ENCODE results near the gene ARHGAP32. TPM values are rescaled to one million over a fixed set of nuclear protein-coding genes. Genes with fewer than 3 reads are reported as not detected.

ARHGAP32 gene
- total and polyA plus RNA-seq, 7 experiments from 2014 or later = 2.3 to 10.5 (median 4.9) TPM

Other genes with a start within 250 kb of the ARHGAP32 start
- gene TP53AIP1, start 249.5 kb downstream of the ARHGAP32 start, total RNA-seq = not detected
- not detected for gene TP53AIP1, start 249.5 kb downstream of the ARHGAP32 start, polyA plus RNA-seq
- gene BARX2, start 183.5 kb upstream of the ARHGAP32 start, total RNA-seq = under 1 TPM in 1 of 5 experiments, not detected in 4; 0.44 TPM
- gene BARX2, start 183.5 kb upstream of the ARHGAP32 start, polyA plus RNA-seq = not detected